ENCODE measurements around the gene PDIK1L.

The PDIK1L gene

DNA sequence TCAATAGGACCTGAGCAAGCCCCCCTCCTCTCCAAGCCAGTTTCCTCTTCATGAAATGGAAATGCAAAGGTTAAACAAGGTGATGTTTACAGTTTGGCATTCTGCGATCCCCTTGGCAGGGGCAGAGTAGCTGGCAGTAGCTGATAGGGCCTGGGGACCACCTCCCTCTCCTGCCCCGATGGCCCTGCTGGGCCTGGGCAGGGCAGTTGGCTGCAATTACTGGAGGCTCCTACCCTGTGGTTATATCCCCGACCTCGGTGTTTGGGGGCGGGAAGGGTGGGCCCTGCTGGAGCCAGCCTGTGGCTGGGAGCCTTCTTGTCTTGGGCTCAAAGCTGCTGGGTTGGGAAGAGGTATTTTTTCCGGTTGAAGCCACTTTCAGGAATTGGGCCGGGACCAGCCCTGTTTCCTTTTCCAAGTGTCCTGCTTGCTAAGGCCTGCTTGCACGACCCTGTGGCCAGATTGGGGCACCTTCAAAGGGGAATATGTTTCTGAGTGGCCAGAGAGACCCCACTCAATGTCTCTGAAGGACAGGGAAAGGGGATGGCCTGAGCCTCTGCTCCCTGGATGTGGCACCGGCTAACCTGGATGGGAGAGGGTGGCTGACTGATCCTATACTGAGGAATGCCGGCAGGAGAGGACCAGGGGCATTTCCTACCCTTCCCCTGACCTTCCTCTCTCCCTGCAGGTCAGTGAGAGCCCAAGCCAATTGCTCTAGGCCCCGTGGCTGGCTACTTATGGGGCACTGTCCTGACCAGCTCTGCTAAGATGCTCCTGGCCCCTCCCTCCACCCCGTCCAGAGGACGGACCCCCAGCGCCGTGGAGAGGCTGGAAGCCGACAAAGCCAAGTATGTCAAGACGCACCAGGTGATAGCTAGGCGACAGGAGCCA, 49.1 kb downstream of the PDIK1L start:
- no peaks in the 10 kb centered on the region for H3K36me3 ChIP-seq (ENCODE audit: control insufficient read depth, insufficient read depth, low read length)
- H2AFZ ChIP-seq: peak overlapping the region; percentile 85
- H3K79me2 ChIP-seq: no peaks in the 10 kb centered on the region
- no peaks in the 10 kb centered on the region for H3K9me3 ChIP-seq (ENCODE audit: control insufficient read depth, low read length)
- H3K27ac ChIP-seq: peak overlapping the region; percentile 54
- TF ChIP-seq, protein P1, sequence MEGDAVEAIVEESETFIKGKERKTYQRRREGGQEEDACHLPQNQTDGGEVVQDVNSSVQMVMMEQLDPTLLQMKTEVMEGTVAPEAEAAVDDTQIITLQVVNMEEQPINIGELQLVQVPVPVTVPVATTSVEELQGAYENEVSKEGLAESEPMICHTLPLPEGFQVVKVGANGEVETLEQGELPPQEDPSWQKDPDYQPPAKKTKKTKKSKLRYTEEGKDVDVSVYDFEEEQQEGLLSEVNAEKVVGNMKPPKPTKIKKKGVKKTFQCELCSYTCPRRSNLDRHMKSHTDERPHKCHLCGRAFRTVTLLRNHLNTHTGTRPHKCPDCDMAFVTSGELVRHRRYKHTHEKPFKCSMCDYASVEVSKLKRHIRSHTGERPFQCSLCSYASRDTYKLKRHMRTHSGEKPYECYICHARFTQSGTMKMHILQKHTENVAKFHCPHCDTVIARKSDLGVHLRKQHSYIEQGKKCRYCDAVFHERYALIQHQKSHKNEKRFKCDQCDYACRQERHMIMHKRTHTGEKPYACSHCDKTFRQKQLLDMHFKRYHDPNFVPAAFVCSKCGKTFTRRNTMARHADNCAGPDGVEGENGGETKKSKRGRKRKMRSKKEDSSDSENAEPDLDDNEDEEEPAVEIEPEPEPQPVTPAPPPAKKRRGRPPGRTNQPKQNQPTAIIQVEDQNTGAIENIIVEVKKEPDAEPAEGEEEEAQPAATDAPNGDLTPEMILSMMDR (IDR thresholded peaks at IDR 0.05): no peak
- H3K9ac ChIP-seq: no peak overlapping the region
- peak overlapping the region; percentile 42 for H3K4me3 ChIP-seq (ENCODE audit: low read depth, low read length)
- peak overlapping the region; percentile 85 for H3K4me2 ChIP-seq (ENCODE audit: low read length)
- H3K4me1 ChIP-seq: no peaks in the 10 kb centered on the region
- H3K27me3 ChIP-seq (ENCODE audit: control insufficient read depth, insufficient read depth, low read length): no peaks in the 10 kb centered on the region

DNA sequence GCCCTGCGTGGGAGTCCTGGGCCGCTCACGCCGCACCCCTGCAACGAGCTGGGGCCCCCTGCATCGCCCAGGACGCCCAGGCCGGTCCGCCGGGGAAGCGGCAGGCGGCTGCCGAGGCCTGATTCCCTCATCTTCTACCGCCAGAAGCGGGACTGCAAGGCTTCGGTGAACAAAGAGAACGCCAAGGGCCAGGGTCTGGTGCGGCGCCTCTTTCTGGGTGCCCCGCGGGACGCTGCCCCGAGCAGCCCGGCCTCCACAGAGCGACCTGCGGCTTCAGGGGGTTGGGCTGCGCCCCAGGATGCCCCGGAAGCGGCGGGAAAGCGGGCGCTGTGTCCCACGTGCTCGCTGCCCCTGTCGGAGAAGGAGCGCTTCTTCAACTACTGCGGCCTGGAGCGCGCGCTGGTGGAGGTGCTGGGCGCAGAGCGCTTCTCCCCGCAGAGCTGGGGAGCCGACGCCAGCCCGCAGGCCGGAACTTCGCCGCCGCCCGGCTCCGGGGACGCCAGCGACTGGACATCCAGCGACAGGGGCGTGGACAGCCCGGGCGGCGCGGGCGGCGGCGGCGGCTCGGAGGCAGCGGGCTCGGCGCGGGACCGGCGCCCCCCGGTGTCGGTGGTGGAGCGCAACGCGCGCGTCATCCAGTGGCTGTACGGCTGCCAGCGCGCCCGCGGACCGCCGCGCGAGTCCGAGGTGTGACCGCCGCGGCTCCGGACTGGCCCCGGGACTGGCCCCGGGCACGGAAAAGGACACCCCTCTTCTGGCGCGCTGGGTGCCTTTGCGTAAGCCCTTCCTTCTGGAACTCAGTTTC, 50.0 kb downstream of the PDIK1L start:
- no peak overlapping the region for H3K9ac ChIP-seq
- no peaks in the 10 kb centered on the region for H3K9me3 ChIP-seq (ENCODE audit: control insufficient read depth, low read length)
- H3K4me2 ChIP-seq (ENCODE audit: low read length): peak overlapping the region; percentile 85
- H3K27ac ChIP-seq: peak overlapping the region; percentile 19
- TF ChIP-seq, protein P1 (IDR thresholded peaks at IDR 0.05): no peak
- no peaks in the 10 kb centered on the region for H3K79me2 ChIP-seq
- peak overlapping the region; percentile 85 for H2AFZ ChIP-seq
- no peaks in the 10 kb centered on the region for H3K4me1 ChIP-seq
- peak overlapping the region; percentile 46 for H3K4me3 ChIP-seq (ENCODE audit: low read depth, low read length)
- H3K36me3 ChIP-seq (ENCODE audit: control insufficient read depth, insufficient read depth, low read length): no peaks in the 10 kb centered on the region
- no peaks in the 10 kb centered on the region for H3K27me3 ChIP-seq (ENCODE audit: control insufficient read depth, insufficient read depth, low read length)

DNA sequence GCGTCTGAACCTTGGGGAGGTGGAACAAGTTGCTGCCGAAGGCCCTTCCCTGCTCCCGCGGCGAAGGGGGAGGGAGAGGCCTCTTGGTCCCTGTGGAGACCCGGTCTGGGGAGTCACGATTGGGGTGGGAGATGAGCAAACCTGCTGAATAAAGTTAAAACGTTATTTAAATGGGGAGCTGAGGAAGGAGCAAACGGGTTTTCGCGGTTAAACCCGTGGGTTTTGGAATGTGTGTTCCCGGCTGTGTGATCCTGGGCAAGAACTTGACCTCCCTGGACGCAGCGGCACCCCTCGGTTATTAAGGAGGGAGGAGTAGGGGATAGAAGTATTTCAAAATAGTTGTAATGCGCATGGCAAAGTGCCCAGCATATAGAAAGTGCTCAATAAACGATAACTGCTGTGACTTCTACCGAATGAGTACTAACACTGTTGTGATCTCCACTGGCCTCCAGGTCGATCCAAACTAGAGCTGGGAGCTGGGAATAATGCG, 50.6 kb downstream of the PDIK1L start:
- Histone ChIP-seq H3K9ac (no peak overlapping the region), H2AFZ (peak overlapping the region; percentile 69), H3K27me3 (ENCODE audit: control insufficient read depth, insufficient read depth, low read length) (no peaks in the 10 kb centered on the region), H3K4me3 (ENCODE audit: low read depth, low read length) (peak overlapping the region; percentile 46), H3K4me2 (ENCODE audit: low read length) (peak overlapping the region; percentile 85), H3K4me1 (no peaks in the 10 kb centered on the region), H3K36me3 (ENCODE audit: control insufficient read depth, insufficient read depth, low read length) (no peaks in the 10 kb centered on the region), H3K79me2 (no peaks in the 10 kb centered on the region), H3K9me3 (ENCODE audit: control insufficient read depth, low read length) (no peaks in the 10 kb centered on the region), H3K27ac (no peak overlapping the region)
- TF ChIP-seq, protein P1 (IDR thresholded peaks at IDR 0.05): no peak

DNA sequence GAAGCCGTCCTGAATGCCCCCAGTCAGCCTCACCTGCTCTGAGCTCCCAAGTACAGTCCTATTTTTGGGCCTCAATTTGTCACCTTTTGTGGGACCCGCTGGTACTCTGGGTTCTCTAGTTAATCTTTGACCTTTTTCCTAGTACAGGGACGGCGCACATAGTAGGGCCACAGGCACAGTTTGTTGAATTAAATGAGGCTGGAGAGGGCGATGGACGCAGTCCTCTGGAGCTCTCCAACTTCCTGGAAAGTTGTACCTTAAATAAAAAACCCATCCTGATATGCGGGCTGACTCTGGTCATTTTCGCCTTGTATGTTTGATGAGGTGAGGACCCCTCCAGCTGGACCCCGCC, 52.0 kb downstream of the PDIK1L start:
- Histone ChIP-seq H2AFZ (peak overlapping the region; percentile 73), H3K4me2 (ENCODE audit: low read length) (peak overlapping the region; percentile 65), H3K9ac (no peak overlapping the region), H3K4me1 (peaks cover 2% of the 10 kb centered on the region), H3K27ac (no peak overlapping the region), H3K79me2 (no peaks in the 10 kb centered on the region), H3K27me3 (ENCODE audit: control insufficient read depth, insufficient read depth, low read length) (no peaks in the 10 kb centered on the region), H3K9me3 (ENCODE audit: control insufficient read depth, low read length) (no peaks in the 10 kb centered on the region), H3K4me3 (ENCODE audit: low read depth, low read length) (no peak overlapping the region), H3K36me3 (ENCODE audit: control insufficient read depth, insufficient read depth, low read length) (no peaks in the 10 kb centered on the region)
- TF ChIP-seq, protein P1 (IDR thresholded peaks at IDR 0.05): no peak
